Mammary epithelial cell (primary cell): ENCODE results near the gene MTCL1.

Experiments used
- EZH2 ChIP-seq: IDR thresholded peaks from 2 replicates; pipeline ENCODE4 v1.6.1; 2012; ENCODE audit warnings: low read length, inconsistent platforms, borderline replicate concordance
- TF ChIP-seq, protein P1 (sequence below), 2 donors: IDR thresholded peaks in 1 of 2; conservative IDR thresholded peaks in 1 of 2; 2 replicates each; pipeline ENCODE4 v1.5.1; 2011 to 2012; ENCODE audit warnings: inconsistent platforms in 2 of 2, low read length in 2 of 2, mild to moderate bottlenecking in 2 of 2, control low read depth in 1 of 2, low read depth in 1 of 2; ENCODE audit not compliant: insufficient read depth in 1 of 2; ENCODE audit errors: extremely low read depth in 1 of 2

DNA sequence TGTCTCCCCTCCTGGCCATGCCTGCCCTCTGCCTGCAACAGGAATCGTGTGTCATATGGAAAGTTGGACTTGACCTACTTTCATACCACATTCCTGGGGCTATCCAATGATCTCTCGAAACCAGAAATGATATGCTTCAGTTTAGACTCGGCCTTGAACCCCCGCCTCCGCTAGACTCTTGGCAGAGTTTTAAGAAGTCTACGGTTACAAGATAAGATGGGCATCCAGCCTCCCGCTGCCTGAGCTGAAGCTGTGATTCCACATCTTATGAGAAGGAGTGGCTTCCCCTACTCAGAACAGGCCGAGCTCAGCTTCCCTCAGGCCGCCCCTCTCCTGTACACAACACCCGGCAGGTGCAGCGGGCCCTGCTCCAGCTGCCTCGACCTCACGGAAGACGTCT, 73.9 kb downstream of the MTCL1 start:
- no peak for TF ChIP-seq EZH2
- TF ChIP-seq, protein P1, sequence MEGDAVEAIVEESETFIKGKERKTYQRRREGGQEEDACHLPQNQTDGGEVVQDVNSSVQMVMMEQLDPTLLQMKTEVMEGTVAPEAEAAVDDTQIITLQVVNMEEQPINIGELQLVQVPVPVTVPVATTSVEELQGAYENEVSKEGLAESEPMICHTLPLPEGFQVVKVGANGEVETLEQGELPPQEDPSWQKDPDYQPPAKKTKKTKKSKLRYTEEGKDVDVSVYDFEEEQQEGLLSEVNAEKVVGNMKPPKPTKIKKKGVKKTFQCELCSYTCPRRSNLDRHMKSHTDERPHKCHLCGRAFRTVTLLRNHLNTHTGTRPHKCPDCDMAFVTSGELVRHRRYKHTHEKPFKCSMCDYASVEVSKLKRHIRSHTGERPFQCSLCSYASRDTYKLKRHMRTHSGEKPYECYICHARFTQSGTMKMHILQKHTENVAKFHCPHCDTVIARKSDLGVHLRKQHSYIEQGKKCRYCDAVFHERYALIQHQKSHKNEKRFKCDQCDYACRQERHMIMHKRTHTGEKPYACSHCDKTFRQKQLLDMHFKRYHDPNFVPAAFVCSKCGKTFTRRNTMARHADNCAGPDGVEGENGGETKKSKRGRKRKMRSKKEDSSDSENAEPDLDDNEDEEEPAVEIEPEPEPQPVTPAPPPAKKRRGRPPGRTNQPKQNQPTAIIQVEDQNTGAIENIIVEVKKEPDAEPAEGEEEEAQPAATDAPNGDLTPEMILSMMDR (conservative IDR thresholded peaks at IDR 0.05 in 1 of 2, IDR thresholded peaks at IDR 0.05 in 1 of 2; ENCODE audit: extremely low read depth in 1 of 2, insufficient read depth in 1 of 2, low read depth in 1 of 2, low read length in 2 of 2) = no peak
